Mesodermal cell (in vitro differentiated cells): ENCODE measurements around the gene IL9R.
"Not testable (repeated sequence)": the region's sequence is repeated elsewhere in the genome, so short reads cannot be mapped to it uniquely, and the experiment has no call there.

Source experiments
- H3K27ac ChIP-seq: 2 replicates; pipeline ENCODE4 v1.7.0; 2013; ENCODE audit warnings: mild to moderate bottlenecking, low read depth, low read length, moderate library complexity; ENCODE audit not compliant: severe bottlenecking
- H3K36me3 ChIP-seq: 2 replicates; pipeline ENCODE4 v1.7.1; 2013; ENCODE audit warnings: mild to moderate bottlenecking, low read length, moderate library complexity; ENCODE audit not compliant: control insufficient read depth, insufficient read depth
- H3K4me1 ChIP-seq: one replicate; pipeline ENCODE4 v1.7.1; 2013; ENCODE audit warnings: mild to moderate bottlenecking, low read length; ENCODE audit not compliant: insufficient read depth, control insufficient read depth, poor library complexity, severe bottlenecking
- H3K4me3 ChIP-seq: 2 replicates; pipeline ENCODE4 v1.7.0; 2013; ENCODE audit warnings: low read length, control low read depth, mild to moderate bottlenecking; ENCODE audit not compliant: insufficient read depth, poor library complexity, severe bottlenecking; ENCODE audit errors: extremely low read depth
- H3K9me3 ChIP-seq: 2 replicates; pipeline ENCODE4 v1.7.1; 2013; ENCODE audit warnings: mild to moderate bottlenecking, low read length, moderate library complexity; ENCODE audit not compliant: control insufficient read depth
- WGBS, 2 experiments: methylation state at CpG; one replicate each; pipeline ENCODE4 v1.1.5; 2013; ENCODE audit warnings: missing lambda C conversion rate in 2 of 2; ENCODE audit not compliant: insufficient coverage in 2 of 2; 5-methylcytosine and 5-hydroxymethylcytosine counted together

IL9R gene

GRCh38 chrX:155998116-155998515 is 620 bp downstream of the IL9R start:
- Histone ChIP-seq H3K36me3 (no peaks in the 10 kb centered on the region), H3K4me1 (no peaks in the 10 kb centered on the region), H3K4me3 (no peak overlapping the region), H3K27ac (no peak overlapping the region), H3K9me3 (peaks cover 20% of the 10 kb centered on the region)
- 67% methylated on average over 1 of the region's 1 CpG; no CpG with 5 or more reads in 1 of the 2 experiments for WGBS, 2 experiments

- Histone ChIP-seq H3K4me3 (no peak overlapping the region), H3K27ac (no peak overlapping the region), H3K9me3 (peaks cover 25% of the 10 kb centered on the region), H3K4me1 (no peaks in the 10 kb centered on the region), H3K36me3 (no peaks in the 10 kb centered on the region)
- WGBS, 2 experiments = 74 to 91% methylated on average over 6 to 7 of the region's 9 CpGs
Observed at GRCh38 chrX:155998761-155999510, 1.4 kb downstream of the IL9R start.

- H3K4me3 ChIP-seq, H3K36me3 ChIP-seq, H3K4me1 ChIP-seq, H3K27ac ChIP-seq: not testable (repeated sequence)
- 77 to 85% methylated on average over 4 of the region's 9 CpGs for WGBS, 2 experiments
- peaks cover 30% of the 10 kb centered on the region for H3K9me3 ChIP-seq
Observed at GRCh38 chrX:155999751-156000150, 2.3 kb downstream of the IL9R start.

- no peak overlapping the region for H3K27ac ChIP-seq
- no peaks in the 10 kb centered on the region for H3K36me3 ChIP-seq
- no peaks in the 10 kb centered on the region for H3K4me1 ChIP-seq
- H3K9me3 ChIP-seq = peaks cover 34% of the 10 kb centered on the region
- no peak overlapping the region for H3K4me3 ChIP-seq
- WGBS, 2 experiments = 76 to 80% methylated on average over 5 of the region's 5 CpGs
Observed at GRCh38 chrX:156000361-156000926, 2.9 kb downstream of the IL9R start.

GRCh38 chrX:156001001-156001666 is 3.6 kb downstream of the IL9R start:
- no peaks in the 10 kb centered on the region for H3K36me3 ChIP-seq
- H3K4me1 ChIP-seq = no peaks in the 10 kb centered on the region
- peaks cover 34% of the 10 kb centered on the region for H3K9me3 ChIP-seq
- 71 to 80% methylated on average over 6 to 9 of the region's 12 CpGs for WGBS, 2 experiments
- no peak overlapping the region for H3K4me3 ChIP-seq
- H3K27ac ChIP-seq = no peak overlapping the region

GRCh38 chrX:156001667-156002021 is 4.1 kb downstream of the IL9R start:
- Histone ChIP-seq H3K4me1 (no peaks in the 10 kb centered on the region), H3K27ac (no peak overlapping the region), H3K36me3 (no peaks in the 10 kb centered on the region), H3K9me3 (peaks cover 34% of the 10 kb centered on the region), H3K4me3 (no peak overlapping the region)
- WGBS, 2 experiments = 76 to 81% methylated on average over 5 of the region's 6 CpGs

GRCh38 chrX:156002507-156002906 is 5.0 kb downstream of the IL9R start:
- H3K4me1 ChIP-seq = no peaks in the 10 kb centered on the region
- 74 to 78% methylated on average over 2 to 3 of the region's 3 CpGs for WGBS, 2 experiments

GRCh38 chrX:156003486-156004185 is 6.1 kb downstream of the IL9R start:
- no peaks in the 10 kb centered on the region for H3K36me3 ChIP-seq
- no peaks in the 10 kb centered on the region for H3K4me1 ChIP-seq
- H3K4me3 ChIP-seq = no peak overlapping the region
- H3K9me3 ChIP-seq = peaks cover 34% of the 10 kb centered on the region
- H3K27ac ChIP-seq = no peak overlapping the region
- 82 to 85% methylated on average over 11 to 13 of the region's 14 CpGs for WGBS, 2 experiments

More at GRCh38 chrX:156002507-156002906, 5.0 kb downstream of the IL9R start:
- no peak overlapping the region for H3K27ac ChIP-seq
- peaks cover 34% of the 10 kb centered on the region for H3K9me3 ChIP-seq
- H3K4me3 ChIP-seq = no peak overlapping the region
- no peaks in the 10 kb centered on the region for H3K36me3 ChIP-seq

- Histone ChIP-seq H3K4me1 (no peaks in the 10 kb centered on the region), H3K36me3 (no peaks in the 10 kb centered on the region), H3K27ac (no peak overlapping the region), H3K4me3 (no peak overlapping the region), H3K9me3 (peaks cover 33% of the 10 kb centered on the region)
- WGBS, 2 experiments = 64 to 83% methylated on average over 2 of the region's 2 CpGs
Observed at GRCh38 chrX:156004256-156004655, 6.8 kb downstream of the IL9R start.

GRCh38 chrX:156004740-156005139 is 7.2 kb downstream of the IL9R start:
- H3K4me3 ChIP-seq = no peak overlapping the region
- 87 to 88% methylated on average over 2 of the region's 3 CpGs for WGBS, 2 experiments
- no peak overlapping the region for H3K27ac ChIP-seq
- H3K36me3 ChIP-seq = no peaks in the 10 kb centered on the region
- H3K9me3 ChIP-seq = peaks cover 29% of the 10 kb centered on the region
- H3K4me1 ChIP-seq = no peaks in the 10 kb centered on the region
